IMR-90 (cell line): ENCODE data around the gene SMIM24. TPM values are rescaled to one million over a fixed set of nuclear protein-coding genes. Genes with fewer than 3 reads are reported as not detected.

Source experiments
- ATAC-seq: fragments of 200-7000 bp; cut with Tn5 transposase; 2 replicates; pipeline ENCODE4 v1.9.1; 2020; ENCODE audit warnings: low read depth, mild to moderate bottlenecking, moderate library complexity
- BruUV-seq: library from RNA; stranded (reverse); fragments of 400-500 nt; replicated peaks from 2 replicates; lab custom pipeline; 2021; lab: Mats Ljungman, UMichigan
- CTCF ChIA-PET: fragments of 300-600 bp; formaldehyde crosslinking; extraction: SDS; loops from one replicate; lab custom pipeline; 2021; ENCODE audit warnings: antibody characterized with exemption; lab: Yijun Ruan, JAX
- POLR2A ChIA-PET: fragments of 300-600 bp; sonication (Branson Sonifier 250); formaldehyde crosslinking; loops from one replicate; lab custom pipeline; 2022; ENCODE audit warnings: antibody characterized with exemption; ENCODE audit not compliant: unreplicated experiment; lab: Charles Lee
- DNase-seq: peaks from one replicate; pipeline ENCODE4 v3.0.0; 2013
- H2AFZ ChIP-seq: replicated peaks from 2 replicates; pipeline ENCODE3; 2013; ENCODE audit warnings: low read length, mild to moderate bottlenecking; ENCODE audit not compliant: poor library complexity
- H2AK5ac ChIP-seq: 2 replicates; pipeline ENCODE4 v1.6.1; 2013; ENCODE audit warnings: low read depth, low read length, inconsistent platforms
- H2AK9ac ChIP-seq: replicated peaks from 2 replicates; pipeline ENCODE3; 2013; ENCODE audit warnings: mild to moderate bottlenecking, low read depth, low read length, moderate library complexity; ENCODE audit not compliant: poor library complexity
- H2BK120ac ChIP-seq: 2 replicates; pipeline ENCODE4 v1.6.1; 2013; ENCODE audit warnings: low read depth, low read length, inconsistent platforms
- H2BK15ac ChIP-seq: 3 replicates; pipeline ENCODE4 v1.6.1; 2013; ENCODE audit warnings: low read depth, low read length, inconsistent platforms
- H2BK20ac ChIP-seq: 2 replicates; pipeline ENCODE4 v1.6.1; 2013; ENCODE audit warnings: low read depth, mild to moderate bottlenecking, inconsistent platforms, low read length, moderate library complexity
- H2BK5ac ChIP-seq: 2 replicates; pipeline ENCODE4 v1.6.1; 2013; ENCODE audit warnings: mild to moderate bottlenecking, low read depth, low read length, inconsistent platforms; ENCODE audit not compliant: poor library complexity, severe bottlenecking
- H3K14ac ChIP-seq: replicated peaks from 2 replicates; pipeline ENCODE4 v1.6.1; 2013; ENCODE audit warnings: low read depth, low read length, inconsistent platforms
- H3K18ac ChIP-seq: 2 replicates; pipeline ENCODE4 v1.6.1; 2013; ENCODE audit warnings: low read depth, low read length, control low read depth
- H3K23ac ChIP-seq: 2 replicates; pipeline ENCODE4 v1.6.1; 2013; ENCODE audit warnings: low read depth, low read length, inconsistent platforms
- H3K27ac ChIP-seq: 2 replicates; pipeline ENCODE4 v1.5.1; 2013; ENCODE audit warnings: mild to moderate bottlenecking, control low read depth, low read length; ENCODE audit not compliant: insufficient read depth
- H3K27me3 ChIP-seq: 2 replicates; pipeline ENCODE4 v1.6.1; 2013; ENCODE audit warnings: low read length; ENCODE audit not compliant: control insufficient read depth, insufficient read depth
- H3K36me3 ChIP-seq: 2 replicates; pipeline ENCODE4 v1.6.1; 2013; ENCODE audit warnings: low read length, mixed read lengths; ENCODE audit not compliant: control insufficient read depth, insufficient read depth
- H3K4ac ChIP-seq: 2 replicates; pipeline ENCODE4 v1.6.1; 2013; ENCODE audit warnings: low read depth, low read length, inconsistent platforms
- H3K4me1 ChIP-seq: 2 replicates; pipeline ENCODE4 v1.6.1; 2013; ENCODE audit warnings: low read length, mixed read lengths; ENCODE audit not compliant: control insufficient read depth, insufficient read depth
- H3K4me2 ChIP-seq: 2 replicates; pipeline ENCODE4 v1.6.1; 2013; ENCODE audit warnings: low read depth, mild to moderate bottlenecking, control low read depth, low read length, moderate library complexity
- H3K4me3 ChIP-seq: 2 replicates; pipeline ENCODE4 v1.5.1; 2013; ENCODE audit warnings: low read depth, mild to moderate bottlenecking, control low read depth, low read length, moderate library complexity; ENCODE audit not compliant: insufficient read depth
- H3K56ac ChIP-seq: 2 replicates; pipeline ENCODE4 v1.6.1; 2013; ENCODE audit warnings: low read length, inconsistent platforms; ENCODE audit not compliant: insufficient read depth; ENCODE audit errors: extremely low read depth
- H3K79me1 ChIP-seq, 2 experiments: 2 replicates each; pipeline ENCODE4 v1.6.1; 2013; ENCODE audit warnings: low read length in 2 of 2, inconsistent platforms in 1 of 2, low read depth in 1 of 2
- H3K9ac ChIP-seq: 2 replicates; pipeline ENCODE4 v1.6.1; 2013; ENCODE audit warnings: low read depth, low read length, control low read depth
- H3K9me1 ChIP-seq: 2 replicates; pipeline ENCODE4 v1.6.1; 2013; ENCODE audit warnings: low read length, inconsistent platforms; ENCODE audit not compliant: insufficient read depth
- H3K9me3 ChIP-seq: 2 replicates; pipeline ENCODE4 v1.6.1; 2013; ENCODE audit warnings: low read length; ENCODE audit not compliant: control insufficient read depth, insufficient read depth
- H4K20me1 ChIP-seq: 2 replicates; pipeline ENCODE4 v1.6.1; 2013; ENCODE audit warnings: low read length, inconsistent platforms; ENCODE audit not compliant: insufficient read depth
- H4K5ac ChIP-seq: 2 replicates; pipeline ENCODE4 v1.6.1; 2013; ENCODE audit warnings: mild to moderate bottlenecking, low read depth, low read length, control low read depth
- H4K8ac ChIP-seq, 2 experiments: 2 replicates each; pipeline ENCODE4 v1.6.1; 2013; ENCODE audit warnings: low read depth in 2 of 2, low read length in 2 of 2, control low read depth in 1 of 2, inconsistent platforms in 1 of 2
- H4K91ac ChIP-seq: 2 replicates; pipeline ENCODE4 v1.6.1; 2013; ENCODE audit warnings: low read depth, low read length, inconsistent platforms; ENCODE audit not compliant: insufficient read depth
- BHLHE40 ChIP-seq: fragments of 150-350 bp; IDR thresholded peaks from 2 replicates; pipeline ENCODE4 v1.6.1; 2016; ENCODE audit warnings: mild to moderate bottlenecking, low read depth, low read length
- CEBPB ChIP-seq: IDR thresholded peaks from 2 replicates; pipeline ENCODE4 v1.6.1; 2012; ENCODE audit warnings: low read depth, low read length, improper control_type of control experiment
- CHD1 ChIP-seq: IDR thresholded peaks from 2 replicates; pipeline ENCODE4 v1.6.1; 2012; ENCODE audit warnings: low read depth, low read length, improper control_type of control experiment
- CTCF ChIP-seq: conservative IDR thresholded peaks from 2 replicates; pipeline ENCODE4 v1.5.1; 2012; ENCODE audit warnings: mild to moderate bottlenecking, low read depth, low read length, improper control_type of control experiment
- ELK1 ChIP-seq: fragments of 150-350 bp; IDR thresholded peaks from 2 replicates; pipeline ENCODE4 v1.6.1; 2016; ENCODE audit warnings: low read depth, mild to moderate bottlenecking, low read length, moderate library complexity, borderline replicate concordance
- FOS ChIP-seq: fragments of 150-350 bp; IDR thresholded peaks from 2 replicates; pipeline ENCODE4 v1.6.1; 2016; ENCODE audit warnings: low read depth, low read length
- MAFK ChIP-seq: IDR thresholded peaks from 2 replicates; pipeline ENCODE4 v1.6.1; 2012; ENCODE audit warnings: low read depth, low read length, improper control_type of control experiment
- MAZ ChIP-seq: IDR thresholded peaks from 2 replicates; pipeline ENCODE4 v1.6.1; 2012; ENCODE audit warnings: low read depth, mild to moderate bottlenecking, low read length, improper control_type of control experiment, moderate library complexity, borderline replicate concordance
- MXI1 ChIP-seq: IDR thresholded peaks from 2 replicates; pipeline ENCODE4 v1.6.1; 2012; ENCODE audit warnings: low read depth, mild to moderate bottlenecking, low read length, moderate library complexity, borderline replicate concordance
- NFE2L2 ChIP-seq: fragments of 150-350 bp; IDR thresholded peaks from 2 replicates; pipeline ENCODE4 v1.6.1; 2016; ENCODE audit warnings: low read depth, mild to moderate bottlenecking, low read length
- POLR2A ChIP-seq: IDR thresholded peaks from 2 replicates; pipeline ENCODE4 v1.6.1; 2012; ENCODE audit warnings: mild to moderate bottlenecking, low read depth, low read length
- RAD21 ChIP-seq: IDR thresholded peaks from 2 replicates; pipeline ENCODE4 v1.6.1; 2012; ENCODE audit warnings: low read length, improper control_type of control experiment
- RCOR1 ChIP-seq: IDR thresholded peaks from 2 replicates; pipeline ENCODE4 v1.6.1; 2012; ENCODE audit warnings: mild to moderate bottlenecking, low read length, improper control_type of control experiment; ENCODE audit not compliant: insufficient replicate concordance
- RFX5 ChIP-seq: IDR thresholded peaks from 2 replicates; pipeline ENCODE4 v1.8.0; 2012; ENCODE audit warnings: low read depth, mild to moderate bottlenecking, low read length, moderate library complexity
- SMC3 ChIP-seq: fragments of 150-350 bp; IDR thresholded peaks from 2 replicates; pipeline ENCODE4 v1.6.1; 2016; ENCODE audit warnings: low read depth, mild to moderate bottlenecking, antibody characterized with exemption, low read length, moderate library complexity
- USF2 ChIP-seq: fragments of 150-350 bp; IDR thresholded peaks from 2 replicates; pipeline ENCODE4 v1.6.1; 2017; ENCODE audit warnings: mild to moderate bottlenecking, antibody characterized with exemption, low read length, low read depth
- WGBS, 2 experiments: methylation state at CpG; one replicate each; pipeline versions ENCODE4 v1.1.5 to v1.1.7; 2013; ENCODE audit warnings: missing lambda C conversion rate in 2 of 2; ENCODE audit not compliant: insufficient read length in 1 of 2; ENCODE audit errors: extremely low coverage in 2 of 2; 5-methylcytosine and 5-hydroxymethylcytosine counted together
- dilution Hi-C: fragments of 300-500 bp; cut with HindIII; formaldehyde crosslinking; loops from one replicate; pipeline ENCODE4 v1.14.3; 2018; ENCODE audit warnings: low sequenced_read_pairs; ENCODE audit not compliant: unreplicated experiment
- in situ Hi-C: fragments of 300-500 bp; cut with MboI; formaldehyde crosslinking; loops from 3 replicates; pipeline ENCODE4 v1.14.3; 2019; ENCODE audit warnings: low sequenced_read_pairs, inconsistent platforms, mixed read lengths
- intact Hi-C: fragments of 100-400 bp; cut with micrococcal nuclease; formaldehyde crosslinking; loops from 2 replicates; pipeline ENCODE4 v1.10.0; 2022
- polyA plus RNA-seq, 3 experiments: library from polyadenylated mRNA; depleted of rRNA; stranded (reverse); fragments of >200 nt; gene quantifications; 2 replicates each; pipeline ENCODE4 v1.2.3, GENCODE V29; 2012; ENCODE audit warnings: low replicate concordance in 1 of 3
- total RNA-seq: library from RNA; depleted of rRNA; stranded (reverse); fragments of >200 nt; gene quantifications from 2 replicates; pipeline ENCODE4 v1.2.3, GENCODE V29; 2012

Gene SMIM24
- total and polyA plus RNA-seq, 2 of the 4 experiments (the other 2 are of a cell fraction), result not detected

- Histone ChIP-seq H3K23ac (no peak within 1 kb of the TSS), H4K5ac (no peak within 1 kb of the TSS), H3K18ac (no peak within 1 kb of the TSS), H3K4me2 (no peak within 1 kb of the TSS), H3K14ac (no peak within 1 kb of the TSS), H3K9ac (no peak within 1 kb of the TSS), H3K79me1 (no peaks in the 10 kb centered on the region), H3K36me3 (no peaks in the 10 kb centered on the region), H4K20me1 (no peaks in the 10 kb centered on the region), H2BK15ac (no peak within 1 kb of the TSS), H3K9me1 (no peaks in the 10 kb centered on the region), H2BK120ac (no peak within 1 kb of the TSS), H3K9me3 (no peaks in the 10 kb centered on the region), H2AK9ac (no peak within 1 kb of the TSS), H2AK5ac (no peak within 1 kb of the TSS), H3K56ac (no peak within 1 kb of the TSS), H3K27ac (no peak within 1 kb of the TSS), H4K91ac (no peak within 1 kb of the TSS), H3K27me3 (peaks cover 28% of the 10 kb centered on the region), H3K4me1 (no peaks in the 10 kb centered on the region), H3K4ac (no peak within 1 kb of the TSS), H2BK20ac (no peak within 1 kb of the TSS), H2AFZ (peak within 1 kb of the TSS; percentile 21), H3K4me3 (no peak within 1 kb of the TSS), H4K8ac (no peak within 1 kb of the TSS), H2BK5ac (no peak within 1 kb of the TSS)
- in situ Hi-C loops (loop anchor here (25.0 kb wide), 1 partner anchor 521 kb away; no protein-coding TSS in a partner anchor), dilution Hi-C loops (no loop called here), intact Hi-C loops (no loop called here)
- ChIA-PET CTCF (no interaction called here), POLR2A (interaction anchor here (0.6 kb wide), 1 partner anchor 183 kb away, joined by 6 read pairs; no protein-coding TSS in a partner anchor)
- ATAC-seq (no peak), DNase-seq (no peak)
- 73% methylated on average over 9 of the region's 33 CpGs; no CpG with 5 or more reads in 1 of the 2 experiments for WGBS, 2 experiments
- no peak for TF ChIP-seq CTCF
- no peak for TF ChIP-seq MAZ
- TF ChIP-seq MAFK, result no peak
- no peak for TF ChIP-seq POLR2A
- no peak for TF ChIP-seq CEBPB
- no peak for TF ChIP-seq RAD21
- TF ChIP-seq USF2, result no peak
- TF ChIP-seq CHD1, result no peak
- no peak for TF ChIP-seq RFX5
- TF ChIP-seq FOS, result no peak
- TF ChIP-seq ELK1, result no peak
- no peak for TF ChIP-seq SMC3
- no peak for TF ChIP-seq MXI1
- TF ChIP-seq RCOR1, result no peak
- no peak for TF ChIP-seq BHLHE40
- no peak for TF ChIP-seq NFE2L2
- no TSS peak for BruUV-seq
These were observed 2.9 kb upstream of the SMIM24 start, which contains the start of gene SMIM44 for GRCh38 chr19:3483226-3483628. SMIM44 (minus strand) TSS chr19:3483441; CDS start chr19:3483403, 38 bp downstream.
